DMS 273 treated with DMSO at 0.1 percent for 48 hours (cell line): ENCODE measurements around the gene MRRF.

Experiments
- DNase-seq: peaks from one replicate; lab custom pipeline; 2025; lab: John Stamatoyannopoulos, UW

MRRF gene

DNA sequence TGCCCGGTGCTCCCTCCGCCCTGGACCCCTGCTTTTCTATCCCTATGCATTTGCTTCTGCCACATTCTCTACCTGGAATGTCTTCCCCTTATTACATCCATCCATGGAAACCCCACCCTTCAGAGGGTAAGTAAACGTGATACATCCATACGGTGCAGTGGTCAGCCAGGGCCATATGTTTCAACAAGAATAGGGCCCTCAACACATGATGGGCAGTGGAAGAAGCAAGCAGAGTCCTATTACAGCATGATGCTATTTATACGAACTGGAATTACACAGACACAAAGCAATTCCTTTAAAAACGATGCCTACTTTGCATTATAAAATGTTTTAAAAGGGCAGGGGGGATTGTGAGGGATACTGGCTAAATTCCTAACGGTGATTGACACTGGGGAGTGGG is 68.0 kb downstream of the MRRF start:
- DNase-seq, result no peak

DNA sequence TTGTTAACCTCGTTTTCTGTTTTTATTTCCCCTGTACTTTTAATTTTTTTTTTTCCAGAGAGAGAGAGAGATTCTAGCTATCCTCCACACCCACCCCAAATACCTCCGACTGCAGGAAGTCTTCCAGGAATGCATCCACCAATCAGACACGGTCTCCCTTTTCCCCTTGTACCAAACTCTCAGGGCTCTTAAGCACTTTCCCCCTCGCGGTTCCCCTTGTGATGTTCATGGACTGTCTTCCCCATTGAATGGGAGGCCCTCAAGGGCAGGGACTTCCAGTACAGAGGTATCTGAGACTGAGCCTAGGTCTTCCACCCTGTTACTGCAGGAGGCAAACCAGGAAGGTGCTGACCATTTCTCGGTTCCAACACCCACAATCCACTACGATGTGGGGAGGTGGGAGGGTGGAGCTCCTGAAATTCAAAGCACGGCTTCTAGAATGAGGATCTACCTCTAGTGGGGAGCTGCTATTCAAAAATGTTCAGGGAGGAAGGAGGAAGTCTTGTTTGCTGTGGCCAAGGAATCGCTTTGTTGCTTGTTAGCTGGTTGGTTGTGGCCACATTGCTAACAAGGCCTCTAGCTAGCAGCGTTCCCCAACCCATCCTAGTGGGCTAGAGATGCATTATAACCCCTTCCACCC is 68.6 kb downstream of the MRRF start:
- DNase-seq, result no peak

DNA sequence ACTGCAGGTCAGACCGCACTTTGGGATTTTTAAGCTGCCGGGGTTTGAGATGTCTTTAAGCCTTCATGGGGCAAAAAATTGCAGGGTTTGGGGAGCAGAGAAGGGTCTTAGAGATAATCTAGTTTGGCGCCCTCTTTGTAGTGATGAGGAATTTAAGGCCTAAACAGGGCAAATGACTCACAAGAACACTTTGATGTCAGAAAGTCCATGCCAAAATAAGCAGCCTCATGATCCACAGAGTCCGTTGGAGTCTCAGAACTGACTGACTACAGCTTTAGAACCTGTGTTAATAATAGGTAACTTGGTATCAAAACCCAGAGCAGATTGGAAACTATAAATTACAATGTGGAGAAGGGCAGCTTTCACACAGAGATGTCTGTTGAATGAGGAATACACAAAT is 70.2 kb downstream of the MRRF start:
- no peak for DNase-seq

DNA sequence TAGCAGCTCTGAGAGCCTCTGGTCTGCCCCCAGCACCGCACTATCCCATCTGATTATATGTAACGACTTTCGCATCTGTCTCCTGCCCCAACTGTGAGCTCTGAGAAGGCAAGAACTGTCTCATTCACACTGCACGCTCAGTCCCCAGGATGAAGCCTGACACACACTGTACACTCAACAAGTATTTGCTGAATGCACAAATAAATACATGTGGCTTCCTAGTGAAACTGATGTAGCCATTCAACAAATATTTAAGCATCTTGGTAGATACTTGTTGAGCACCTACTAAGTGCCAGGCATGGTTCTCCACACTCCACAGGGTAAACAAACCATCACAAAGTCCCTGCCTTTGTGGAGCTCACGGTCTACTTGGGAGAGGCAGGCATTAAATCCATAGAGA is 71.5 kb downstream of the MRRF start:
- DNase-seq, result no peak

DNA sequence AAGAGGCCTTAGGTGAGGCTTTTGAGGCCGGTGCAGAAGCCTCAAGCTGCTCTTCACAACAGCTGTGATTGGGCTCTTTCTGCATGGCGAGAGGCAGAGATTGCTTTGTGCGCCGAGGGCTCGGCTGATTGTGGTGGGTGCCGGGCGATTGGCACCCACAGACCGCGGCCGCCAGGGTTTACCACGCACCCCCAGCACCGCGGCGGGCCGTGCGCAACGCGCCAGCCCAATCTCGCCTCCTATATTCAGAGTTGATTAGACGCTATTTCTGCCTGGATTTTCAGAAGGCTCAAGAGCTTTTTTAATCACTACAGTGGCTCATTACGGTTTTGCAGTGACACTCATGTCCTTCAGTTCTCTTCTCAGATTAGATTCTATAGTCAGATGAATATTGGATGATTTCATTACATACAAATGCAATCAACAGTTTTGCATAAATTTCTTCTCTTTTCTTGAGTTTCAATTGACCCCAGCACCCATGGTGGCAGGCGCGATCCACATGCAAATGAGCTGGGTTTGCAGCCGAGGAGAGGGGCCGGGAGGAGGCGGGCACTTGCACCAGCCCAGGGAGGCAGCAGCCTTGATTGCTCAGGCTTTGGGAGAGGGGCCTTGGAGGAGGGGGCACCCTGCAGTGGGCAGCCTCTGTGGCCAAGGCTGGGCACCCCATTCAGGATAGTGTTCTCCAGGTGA is 72.3 kb downstream of the MRRF start:
- no peak for DNase-seq

DNA sequence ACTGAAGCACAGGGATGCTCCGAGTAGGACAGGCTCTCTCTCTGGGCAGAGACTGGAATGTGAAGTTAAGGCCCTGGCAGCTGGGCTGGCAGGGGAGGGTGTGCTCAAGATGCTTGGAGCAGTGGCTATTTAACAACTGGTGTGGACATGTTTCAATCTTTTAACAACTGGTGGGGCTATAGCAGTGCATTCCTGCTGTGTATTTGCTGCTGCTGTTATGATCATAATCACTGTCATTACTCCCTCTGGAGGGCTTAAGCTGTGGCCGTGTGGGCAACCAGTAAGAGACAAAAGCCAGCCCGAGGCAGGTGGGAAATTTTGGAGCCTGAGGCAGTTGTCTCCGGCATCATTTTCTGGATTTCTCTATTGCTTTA is 72.9 kb downstream of the MRRF start:
- no peak for DNase-seq

DNA sequence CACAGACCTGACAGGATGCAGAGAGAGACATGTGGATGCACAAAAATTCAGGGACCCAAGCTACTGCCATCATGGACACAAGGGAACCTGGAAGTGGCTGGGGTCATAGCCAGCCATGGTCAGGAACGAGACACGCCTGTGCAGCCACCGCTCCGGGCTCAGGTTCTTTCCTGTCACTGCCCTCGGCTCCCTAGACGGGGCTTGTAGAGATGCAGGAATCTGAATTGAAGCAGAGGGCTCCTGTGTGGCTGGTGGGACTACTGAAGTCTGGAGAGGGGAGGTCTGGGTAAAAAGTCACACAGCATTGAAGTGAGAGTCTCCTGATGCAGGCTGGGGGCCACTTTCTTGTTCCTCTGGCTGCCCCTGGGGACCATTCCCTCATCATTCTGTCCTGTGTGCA is 73.9 kb downstream of the MRRF start:
- DNase-seq, result no peak

DNA sequence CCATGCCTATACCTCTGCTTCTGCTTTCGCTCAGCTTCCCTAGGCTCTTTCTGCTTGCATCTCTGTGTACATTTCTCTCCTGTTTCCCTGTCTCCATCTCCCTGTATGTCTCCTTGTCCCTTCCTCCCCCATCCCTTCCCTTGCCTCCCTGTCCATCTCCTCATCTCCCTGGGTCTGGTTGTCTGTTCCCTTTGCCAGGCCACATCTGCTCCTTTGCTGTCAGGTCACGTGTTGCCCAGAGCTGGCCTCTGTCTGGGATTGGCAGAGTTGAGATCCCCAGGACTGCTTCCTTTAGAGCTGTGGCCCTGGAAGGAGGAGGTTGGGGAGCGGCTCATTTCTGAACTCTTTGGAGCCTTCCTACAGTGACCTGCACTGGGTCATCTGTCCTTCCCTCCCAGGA is 74.3 kb downstream of the MRRF start:
- DNase-seq, result no peak

DNA sequence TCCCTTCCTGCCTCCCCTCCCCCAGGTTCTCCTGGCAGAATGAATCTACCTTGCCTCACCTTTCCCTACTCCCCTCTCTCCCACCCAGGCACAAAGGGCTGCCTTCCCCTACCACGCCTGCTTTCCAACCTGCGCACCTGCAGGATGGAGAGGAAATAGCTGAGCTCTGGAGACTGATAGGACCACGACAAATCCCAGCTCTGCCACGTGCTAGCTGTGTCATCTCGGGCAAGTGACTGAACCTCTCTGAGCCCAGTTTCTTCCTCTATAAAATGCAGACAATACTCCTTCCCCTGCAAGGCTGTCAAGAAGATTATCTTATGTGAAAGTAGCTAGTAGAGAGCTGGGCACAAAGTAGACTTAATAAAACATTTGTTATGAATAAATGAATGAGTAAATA is 74.9 kb downstream of the MRRF start:
- no peak for DNase-seq

DNA sequence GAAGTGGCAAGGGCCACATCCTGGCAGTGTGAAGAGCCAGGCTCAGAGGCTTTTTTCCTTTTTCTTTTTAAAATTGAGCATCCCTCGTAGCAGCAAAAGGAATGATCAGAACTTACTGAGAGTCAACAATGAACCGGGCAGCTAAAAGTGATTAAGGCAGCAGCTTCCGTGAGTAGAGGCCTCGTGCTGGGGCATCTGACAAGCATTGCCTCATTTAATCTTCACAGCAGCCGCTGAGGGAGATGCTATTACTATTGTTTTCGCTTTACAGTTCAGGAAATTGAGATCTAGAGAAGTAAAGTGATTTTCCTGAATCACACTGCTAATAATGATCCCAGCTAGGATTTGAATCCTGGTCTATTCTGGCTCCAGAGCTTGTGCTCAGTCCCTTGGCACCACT is 75.5 kb downstream of the MRRF start:
- no peak for DNase-seq

DNA sequence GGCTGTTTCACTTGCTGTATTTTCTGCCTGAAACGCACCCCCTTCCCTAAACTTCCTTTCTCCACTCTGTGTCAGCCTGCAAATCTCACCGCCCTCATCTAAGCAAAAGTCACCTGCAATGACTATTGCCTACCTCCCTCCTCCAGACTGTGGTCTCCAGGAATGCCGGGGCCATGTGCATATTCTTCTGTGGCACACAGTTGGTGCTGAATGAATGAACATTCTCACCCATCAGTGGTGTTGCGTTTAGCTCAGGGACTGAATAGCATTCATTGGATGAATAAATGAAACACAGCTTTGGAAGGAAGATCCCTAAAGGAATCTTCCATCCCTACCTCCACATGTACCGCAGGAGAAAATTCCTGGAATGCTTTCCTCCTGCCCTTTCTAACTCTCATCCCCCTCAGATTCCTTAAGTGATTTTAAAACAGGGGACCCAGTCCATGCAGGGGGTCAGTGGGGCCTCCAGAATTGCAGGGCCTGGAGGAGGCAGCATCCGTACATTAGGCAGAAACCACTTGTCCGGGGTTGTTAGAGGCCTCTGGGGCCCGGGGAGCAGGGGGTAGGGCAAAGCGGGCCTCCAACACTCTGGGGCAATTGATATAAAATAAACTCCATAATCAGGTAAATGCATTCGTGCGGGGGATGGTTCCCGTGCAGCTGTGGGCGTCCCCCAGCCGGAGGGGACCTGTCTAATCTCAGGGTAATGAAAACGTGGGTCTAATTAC is 77.8 kb downstream of the MRRF start:
- DNase-seq, result no peak

DNA sequence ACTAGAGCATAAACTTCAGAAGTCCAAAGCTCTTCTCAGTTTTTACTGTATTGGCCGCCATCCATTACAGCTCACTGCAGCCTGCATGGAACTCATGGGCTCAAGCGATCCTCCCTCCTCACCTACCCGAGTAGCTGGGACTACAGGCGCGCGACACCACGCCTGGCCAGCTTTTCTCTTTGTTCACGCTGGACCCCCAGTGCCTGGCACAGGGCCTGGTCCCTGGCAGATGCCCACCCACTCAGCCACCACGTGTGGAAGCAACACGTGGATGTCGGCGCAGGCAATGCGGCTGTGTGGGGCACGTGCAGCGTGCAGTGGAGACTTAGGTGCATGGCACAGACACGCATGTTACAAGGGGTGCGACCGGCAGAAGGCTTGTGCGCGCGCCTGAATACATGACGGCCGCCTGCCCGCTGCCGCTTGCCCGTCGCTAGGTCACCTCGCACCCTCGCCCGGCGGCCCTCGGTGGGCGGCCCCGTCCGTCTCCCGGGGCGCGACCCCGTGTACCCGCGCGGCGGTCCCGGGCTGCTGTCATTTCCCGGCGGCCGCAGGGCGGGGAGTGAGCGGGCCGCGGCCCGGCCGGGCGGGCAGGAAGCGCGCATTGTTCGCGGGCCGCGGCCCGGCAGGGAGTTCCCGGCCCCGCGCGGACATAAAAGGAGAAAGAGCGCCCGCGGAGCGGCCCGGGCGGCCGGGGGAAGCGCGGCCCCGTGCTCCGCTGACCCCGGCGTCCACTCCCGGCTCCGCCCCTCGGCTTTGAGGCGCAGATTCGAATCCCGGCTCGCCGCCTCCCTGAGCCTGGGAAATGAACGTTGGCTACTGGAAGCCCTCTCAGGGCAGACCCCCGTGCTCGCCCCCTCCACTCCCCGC is 82.0 kb downstream of the MRRF start:
- DNase-seq, result no peak

DNA sequence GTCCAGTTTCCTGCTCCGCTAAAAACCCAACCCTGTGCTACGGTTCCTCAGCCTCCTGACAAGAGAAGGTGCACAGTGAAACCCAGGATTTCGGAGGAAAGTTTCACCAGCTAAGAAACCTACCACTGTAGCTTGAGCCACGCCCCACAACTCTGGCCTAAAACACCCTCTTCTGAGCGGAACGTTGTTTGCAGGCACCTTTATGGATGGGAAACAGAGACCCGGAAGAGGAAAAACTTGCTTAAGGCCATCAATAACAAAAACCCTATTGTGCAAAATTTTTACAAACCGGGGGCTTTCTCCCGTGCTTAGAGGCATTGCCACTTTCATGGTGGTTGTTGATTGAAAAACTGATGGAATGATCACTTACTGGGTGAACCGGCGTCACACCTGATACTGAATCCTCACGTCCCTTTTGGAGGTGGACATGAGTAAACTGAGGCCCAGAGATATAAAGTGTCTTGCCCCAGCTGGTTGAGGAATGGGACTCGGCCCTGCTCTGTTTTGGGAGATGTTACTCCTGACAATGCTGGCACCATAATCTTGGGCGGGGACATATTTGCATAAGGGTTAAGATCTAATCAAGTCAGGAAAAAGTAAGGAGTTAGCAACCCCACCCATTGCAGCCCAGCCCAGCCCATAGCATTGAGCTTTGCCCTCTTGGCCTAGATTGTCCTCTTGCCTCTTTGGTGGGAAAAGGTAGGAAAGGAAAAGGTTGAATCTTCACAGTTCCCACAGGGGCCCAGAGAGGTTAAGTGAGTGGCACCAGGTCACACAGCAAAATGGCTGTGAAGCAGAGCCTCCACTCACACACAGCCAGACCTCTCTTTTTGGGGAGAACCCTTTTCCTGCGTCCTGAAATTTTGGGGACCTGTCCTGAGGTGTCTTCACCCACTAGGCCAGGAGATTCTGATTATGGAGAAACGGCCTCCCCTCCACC is 82.9 kb downstream of the MRRF start:
- no peak for DNase-seq

DNA sequence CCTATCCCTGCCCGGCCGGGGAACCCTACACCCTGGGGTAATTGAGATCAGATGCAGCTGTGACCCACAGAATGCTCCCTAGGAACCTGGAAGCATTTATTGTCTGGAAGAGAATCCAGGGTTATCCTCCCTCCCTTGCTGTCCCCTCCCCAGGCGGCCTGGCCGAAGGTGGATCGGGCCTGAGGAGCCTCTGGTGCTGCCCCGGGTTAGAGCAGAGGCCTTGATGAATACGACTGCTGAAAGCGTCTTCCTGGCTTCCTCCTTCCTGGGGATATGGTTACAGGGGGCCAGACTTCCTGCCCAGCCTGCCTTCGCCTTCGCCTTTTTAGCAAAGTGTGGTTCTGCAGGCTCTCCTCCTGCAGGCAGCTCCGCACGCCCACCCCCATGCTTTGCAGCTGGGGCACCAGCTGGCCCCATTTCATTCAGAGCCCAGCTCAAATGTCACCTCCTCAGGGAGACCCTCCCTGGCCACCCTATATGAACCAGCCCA is 83.7 kb downstream of the MRRF start:
- DNase-seq, result no peak

DNA sequence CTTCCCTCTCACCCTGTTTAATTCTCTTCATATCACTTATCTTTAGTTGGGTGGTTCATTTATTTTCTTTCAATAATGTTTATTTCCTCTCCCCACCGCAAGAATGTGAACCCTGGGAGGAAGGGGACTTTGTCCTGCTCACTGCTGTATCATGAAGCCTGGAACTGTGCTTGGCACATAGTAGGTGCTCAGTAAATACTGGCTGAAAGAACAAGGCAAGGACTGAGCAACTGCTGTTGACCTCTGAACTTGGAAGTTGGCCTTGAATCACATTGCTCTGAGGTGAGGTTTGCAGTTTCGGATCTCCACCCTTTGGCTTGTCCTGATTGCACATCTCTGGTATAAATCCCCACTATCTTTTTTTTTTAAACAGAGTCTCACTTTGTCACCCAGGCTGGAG is 84.1 kb downstream of the MRRF start:
- no peak for DNase-seq

DNA sequence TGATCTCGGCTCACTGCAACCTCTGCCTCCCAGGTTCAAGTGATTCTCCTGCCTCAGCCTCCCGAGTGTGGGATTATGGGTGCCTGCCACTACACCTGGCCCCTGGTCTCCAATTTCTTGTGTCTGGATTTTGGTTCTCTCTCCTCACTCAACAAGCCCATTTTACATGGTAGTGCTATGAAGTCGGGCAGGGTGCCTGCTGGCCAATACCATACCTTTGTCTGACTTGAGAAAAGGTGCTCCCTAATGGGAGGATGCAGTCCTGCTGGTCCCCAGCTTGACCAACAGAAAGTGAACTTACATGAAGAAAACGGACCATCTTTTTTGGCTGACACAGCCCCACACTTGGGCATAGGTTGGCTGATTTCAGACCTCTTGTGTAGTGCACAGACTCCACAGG is 84.5 kb downstream of the MRRF start:
- no peak for DNase-seq

DNA sequence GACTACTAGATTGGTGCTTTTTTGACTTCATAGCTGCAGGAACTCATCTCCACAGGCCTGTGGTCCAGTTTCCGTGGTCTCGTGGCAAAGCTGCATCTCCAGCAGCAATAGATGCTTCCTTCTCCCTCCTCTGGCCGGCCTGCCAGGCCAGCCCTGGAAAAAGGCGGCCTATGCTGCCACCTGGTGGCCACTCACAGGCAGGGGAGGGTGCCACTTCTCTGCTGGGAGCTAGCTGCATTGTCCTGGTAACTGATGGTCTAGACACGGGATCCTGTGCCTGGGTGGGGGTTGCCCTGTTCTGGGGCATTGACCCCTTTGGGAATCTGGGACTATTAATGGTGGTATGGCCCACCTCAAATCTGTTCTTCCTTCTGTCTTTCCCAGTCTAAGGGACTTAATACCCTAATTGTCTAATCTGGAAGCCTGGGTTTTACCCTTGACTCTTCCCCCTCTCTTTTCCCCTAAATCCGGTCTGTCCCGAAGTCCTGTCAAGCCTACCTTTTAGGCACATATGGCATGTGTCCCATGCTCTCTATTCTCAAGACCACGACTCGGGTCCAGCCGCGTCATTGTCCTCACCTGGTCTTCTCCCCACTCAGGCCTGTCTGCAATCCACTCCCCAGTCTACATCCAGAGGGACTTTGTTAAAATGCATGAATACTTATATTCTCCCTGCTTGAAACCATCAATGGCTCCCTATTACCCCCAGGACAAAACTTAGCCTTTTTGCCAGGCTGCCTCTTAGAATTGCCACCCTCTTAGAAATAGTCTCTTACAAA is 86.1 kb downstream of the MRRF start:
- peak; percentile 20 for DNase-seq

DNA sequence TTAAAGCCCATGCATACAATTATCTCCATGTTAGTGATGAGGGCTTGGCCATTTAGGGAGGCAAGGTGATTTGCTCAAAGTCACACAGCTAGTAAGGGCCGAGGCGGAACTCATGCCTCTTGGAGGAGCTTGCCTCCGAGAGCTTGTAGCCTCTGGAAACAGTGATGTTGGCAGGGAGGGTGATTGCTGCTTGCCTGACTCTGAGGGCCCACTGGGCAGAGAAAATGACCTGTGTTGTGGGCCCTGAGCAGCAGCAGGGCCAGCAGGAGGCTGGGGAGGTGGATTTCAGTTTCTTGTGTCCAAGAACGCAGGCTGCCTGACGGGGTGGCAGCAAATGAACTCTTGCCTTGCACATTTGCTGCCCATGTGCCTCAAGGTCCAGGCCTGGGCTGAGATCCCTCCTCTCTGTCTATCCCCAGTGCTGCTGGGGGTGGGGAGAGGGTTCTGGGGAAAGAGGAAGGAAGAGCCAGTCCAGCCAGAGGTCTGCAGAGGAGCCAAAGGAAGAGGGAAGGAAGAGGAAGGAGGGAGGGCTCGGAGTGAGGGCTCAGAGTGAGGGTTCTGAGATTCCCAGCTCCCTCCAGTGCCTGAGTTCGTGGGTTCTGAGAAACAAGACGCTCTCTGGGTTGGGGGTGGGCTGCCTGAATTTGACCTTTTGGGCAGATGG is 90.0 kb downstream of the MRRF start:
- DNase-seq, result no peak

DNA sequence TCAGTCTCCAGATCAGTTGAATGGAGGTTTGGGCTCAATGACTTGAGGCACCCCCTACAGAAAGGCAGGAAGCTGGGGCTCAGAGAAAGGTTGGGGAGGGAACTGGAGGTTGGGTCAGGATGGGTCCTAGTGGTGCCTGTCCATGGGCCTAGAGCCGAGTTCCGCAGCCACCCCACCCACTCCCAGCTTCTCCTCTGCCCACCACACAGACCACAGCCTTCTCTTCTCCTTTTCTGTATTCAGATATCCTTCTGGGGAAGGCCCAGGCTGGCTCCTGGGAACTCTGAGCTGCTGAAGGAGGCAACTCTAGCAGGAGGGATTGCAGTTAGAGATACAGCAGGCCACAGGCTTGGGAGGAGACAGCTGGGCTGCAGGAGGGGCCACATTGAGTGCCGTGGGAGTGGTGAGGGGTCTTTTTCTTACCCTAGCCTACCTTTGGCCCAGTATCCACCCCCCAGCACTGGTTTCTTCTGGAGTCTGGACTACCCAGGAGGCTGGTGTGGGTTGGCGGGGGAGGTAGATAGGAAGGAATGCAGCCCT is 90.7 kb downstream of the MRRF start:
- DNase-seq, result no peak

DNA sequence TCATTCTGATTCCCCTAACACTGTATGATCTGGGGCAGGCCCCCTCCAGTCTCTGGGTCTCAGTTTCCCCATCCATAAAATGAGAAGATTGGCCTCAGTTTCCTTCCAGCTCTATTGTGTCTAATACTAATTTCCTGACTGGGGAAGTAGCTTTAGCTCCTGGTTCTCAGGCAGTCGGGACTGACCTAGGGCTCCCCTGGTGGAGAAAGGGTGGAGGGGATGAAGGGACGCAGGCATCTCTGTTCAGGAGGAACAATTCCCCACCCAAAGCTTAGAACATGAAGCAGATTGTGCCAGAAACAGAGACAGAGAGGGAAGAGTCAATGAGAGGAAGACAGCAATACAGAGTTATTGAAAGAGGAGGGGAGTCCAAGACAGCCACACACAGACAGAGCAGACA is 91.9 kb downstream of the MRRF start:
- no peak for DNase-seq
